Measurements from ENCODE around the gene FIBIN.
A peak's percentile ranks its signal among the peaks of the same experiment; 100 is the strongest.

Gene FIBIN

GRCh38 chr11:26993965-26994457 is at the start of gene FIBIN:
Gene FIBIN, plus strand, starts transcription at chr11:26994112. Its CDS starts 415 bp downstream, at chr11:26994527.
- peak within 1 kb of the TSS; percentile 69 to 72 for H3K4me3 ChIP-seq (replicated peaks in 1 of 2; ENCODE audit: low read depth in 2 of 2, low read length in 2 of 2)
- no peak for TF ChIP-seq CTCF (IDR thresholded peaks at IDR 0.05; ENCODE audit: low read depth, low read length)
- DNase-seq (ENCODE audit: low read depth in 2 of 2): peak; percentile 75 to 81

- peak; percentile 50 to 60 for DNase-seq (ENCODE audit: low read depth in 2 of 2)
- TF ChIP-seq CTCF (IDR thresholded peaks at IDR 0.05; ENCODE audit: low read depth, low read length): no peak
- H3K4me3 ChIP-seq (replicated peaks in 1 of 2; ENCODE audit: low read depth in 2 of 2, low read length in 2 of 2): no peak overlapping the region
These were observed 48.8 kb upstream of the FIBIN start for GRCh38 chr11:26944866-26945664.

GRCh38 chr11:26946257-26946716 is 47.6 kb upstream of the FIBIN start:
- no peak overlapping the region for H3K4me3 ChIP-seq (replicated peaks in 1 of 2; ENCODE audit: low read depth in 2 of 2, low read length in 2 of 2)
- no peak for TF ChIP-seq CTCF (IDR thresholded peaks at IDR 0.05; ENCODE audit: low read depth, low read length)
- DNase-seq (ENCODE audit: low read depth in 2 of 2): peak; percentile 41 to 93

GRCh38 chr11:26947379-26947844 is 46.5 kb upstream of the FIBIN start:
- peak; percentile 99 to 100 for DNase-seq (ENCODE audit: low read depth in 2 of 2)
- no peak overlapping the region for H3K4me3 ChIP-seq (replicated peaks in 1 of 2; ENCODE audit: low read depth in 2 of 2, low read length in 2 of 2)
- no peak for TF ChIP-seq CTCF (IDR thresholded peaks at IDR 0.05; ENCODE audit: low read depth, low read length)

GRCh38 chr11:26947904-26948639 is 45.8 kb upstream of the FIBIN start:
- DNase-seq (ENCODE audit: low read depth in 2 of 2): peak; percentile 41 to 91
- no peak for TF ChIP-seq CTCF (IDR thresholded peaks at IDR 0.05; ENCODE audit: low read depth, low read length)
- no peak overlapping the region for H3K4me3 ChIP-seq (replicated peaks in 1 of 2; ENCODE audit: low read depth in 2 of 2, low read length in 2 of 2)

GRCh38 chr11:26948881-26949280 is 45.0 kb upstream of the FIBIN start:
- peak in 1 of 2 donors; percentile 75 for DNase-seq (ENCODE audit: low read depth in 2 of 2)
- no peak for TF ChIP-seq CTCF (IDR thresholded peaks at IDR 0.05; ENCODE audit: low read depth, low read length)
- H3K4me3 ChIP-seq (replicated peaks in 1 of 2; ENCODE audit: low read depth in 2 of 2, low read length in 2 of 2): no peak overlapping the region
